ENCODE data around the gene MCAM. TPM values are rescaled to one million over a fixed set of nuclear protein-coding genes. Genes with fewer than 3 reads are reported as not detected.

MCAM gene
- total and polyA plus RNA-seq, 8 donors, result 59.5 to 149 (median 114) TPM

DNA sequence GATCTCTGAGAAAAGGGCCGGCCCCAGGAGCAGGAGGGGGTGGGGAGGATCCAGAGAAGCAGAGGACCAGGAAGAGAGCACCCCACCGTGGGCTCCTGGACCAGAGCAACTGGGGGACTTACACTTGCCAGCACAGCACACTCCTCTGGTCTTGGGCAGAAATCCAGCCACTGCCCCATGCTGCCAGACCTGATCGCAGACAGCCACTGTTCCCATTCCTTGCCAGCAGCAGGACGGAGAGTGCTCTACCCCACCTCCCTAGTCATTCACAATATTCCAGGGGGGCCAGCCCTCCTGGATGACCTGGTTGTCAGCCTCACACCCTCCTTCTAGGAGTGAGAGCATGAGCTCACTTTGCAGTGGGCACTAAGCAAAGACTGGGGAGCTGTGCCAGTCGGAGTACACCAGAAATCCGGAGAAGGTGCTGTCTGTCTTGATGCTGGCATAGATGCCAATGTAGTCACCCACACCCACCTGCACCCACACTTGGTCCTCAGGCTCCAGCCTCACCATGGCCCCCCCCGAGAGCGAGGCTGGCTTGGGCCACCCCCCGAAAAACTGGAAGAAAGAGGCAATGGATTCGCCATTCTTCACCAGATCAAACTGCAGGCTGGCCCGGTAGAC is 22.1 kb upstream of the MCAM start:
- H3K9me3 ChIP-seq, result no peaks in the 10 kb centered on the region
- H3K27me3 ChIP-seq, result peaks cover 7 to 54% of the 10 kb centered on the region in 2 donors
- H3K4me1 ChIP-seq, result peaks cover 21 to 64% of the 10 kb centered on the region in 2 donors
- TF ChIP-seq CTCF (IDR thresholded peaks at IDR 0.05), result no peak
- peak overlapping the region; percentile 86 to 89 for H3K27ac ChIP-seq
- DNase-seq (no peak), ATAC-seq (no peak)
- H3K4me3 ChIP-seq, result peak overlapping the region; percentile 51 to 53
- intact Hi-C loops (cut with DNase I), result no loop called here
- H3K36me3 ChIP-seq, result peaks cover 0 to 5% of the 10 kb centered on the region in 2 donors

DNA sequence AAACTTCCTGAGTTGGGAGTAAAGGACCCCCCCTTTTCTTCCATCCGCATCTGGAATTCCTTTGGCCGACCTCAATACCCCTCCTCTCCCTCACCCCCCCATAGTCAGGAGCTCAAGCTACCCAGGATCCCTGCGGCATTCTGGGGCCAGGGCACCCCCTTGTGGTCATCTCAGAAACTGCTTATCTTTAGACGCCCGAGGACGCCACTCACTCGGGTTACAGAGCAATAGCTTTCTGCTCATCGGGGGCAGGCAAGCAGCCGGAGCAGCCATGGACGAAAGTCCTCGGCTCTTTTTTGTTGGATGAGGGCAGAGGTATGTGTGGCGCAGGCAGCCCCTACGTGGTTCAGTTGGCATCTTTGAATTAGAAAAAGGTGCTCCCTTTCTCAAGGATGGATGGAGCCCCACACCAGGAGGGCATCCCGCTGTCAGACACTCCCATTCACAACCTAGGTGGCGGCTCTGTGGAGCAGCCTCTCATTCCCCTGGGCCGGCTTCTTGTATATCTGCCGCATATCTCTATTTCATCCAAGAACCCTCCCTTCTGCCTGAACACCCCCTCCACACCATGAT is 21.5 kb upstream of the MCAM start:
- intact Hi-C loops (cut with DNase I), result no loop called here
- Histone ChIP-seq H3K4me1 (peaks cover 21 to 69% of the 10 kb centered on the region in 2 donors), H3K27me3 (peaks cover 7 to 51% of the 10 kb centered on the region in 2 donors), H3K9me3 (no peaks in the 10 kb centered on the region), H3K36me3 (peaks cover 0 to 5% of the 10 kb centered on the region in 2 donors), H3K27ac (peak overlapping the region in 1 of 2 donors; percentile 39), H3K4me3 (peak overlapping the region in 1 of 2 donors; percentile 51)
- peak; percentile 68 to 74 for TF ChIP-seq CTCF (IDR thresholded peaks at IDR 0.05)
- DNase-seq (peak in 2 of 4 donors; percentile 78 to 89), ATAC-seq (peak; percentile 34)

DNA sequence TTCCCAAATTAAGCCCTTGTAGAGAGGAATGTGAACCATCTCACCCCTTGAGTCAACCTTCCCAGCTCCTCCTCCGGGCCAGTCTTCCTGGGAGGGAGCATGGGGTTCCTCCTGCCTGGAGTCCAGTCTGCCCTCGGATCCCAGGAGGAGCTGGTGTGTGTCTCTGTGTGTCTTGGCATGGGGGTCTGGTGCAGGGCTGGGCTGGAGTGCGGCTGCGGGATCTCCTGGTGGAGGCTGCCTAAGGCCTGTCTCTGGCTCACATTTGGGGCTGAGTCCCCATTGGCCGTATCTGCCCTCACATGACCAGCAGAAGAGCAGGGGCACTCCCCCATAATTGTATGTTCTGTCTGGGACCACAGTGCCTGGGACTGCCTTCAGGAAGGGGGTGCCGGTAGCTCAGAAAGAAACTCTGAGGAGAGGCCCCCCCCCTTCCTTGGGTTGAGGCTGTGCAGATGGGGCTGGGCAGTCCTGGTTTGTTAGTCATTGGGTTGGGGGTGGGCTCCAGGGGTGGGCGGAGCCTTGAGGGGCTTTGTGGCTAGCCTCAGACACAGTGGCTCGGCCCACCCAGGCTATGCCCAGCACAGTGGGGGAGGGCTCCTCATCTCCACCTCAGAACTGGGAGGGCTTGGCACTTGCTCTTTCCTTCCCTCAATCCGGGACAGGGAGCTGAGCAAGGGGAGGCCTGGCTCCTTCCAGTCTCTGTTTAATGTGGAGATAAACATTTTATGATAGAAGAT is 20.8 kb upstream of the MCAM start:
- peaks cover 0 to 5% of the 10 kb centered on the region in 2 donors for H3K36me3 ChIP-seq
- DNase-seq (peak in 2 of 4 donors; percentile 48 to 80), ATAC-seq (no peak)
- peaks cover 7 to 44% of the 10 kb centered on the region in 2 donors for H3K27me3 ChIP-seq
- no peak for TF ChIP-seq CTCF (IDR thresholded peaks at IDR 0.05)
- H3K4me3 ChIP-seq, result no peak overlapping the region
- H3K4me1 ChIP-seq, result peaks cover 21 to 69% of the 10 kb centered on the region in 2 donors
- no peaks in the 10 kb centered on the region for H3K9me3 ChIP-seq
- H3K27ac ChIP-seq, result peak overlapping the region; percentile 29 to 48
- intact Hi-C loops (cut with DNase I), result no loop called here

GRCh38 chr11:119336744-119337469 is 20.0 kb upstream of the MCAM start:
- H3K4me3 ChIP-seq, result no peak overlapping the region
- peaks cover 0 to 5% of the 10 kb centered on the region in 2 donors for H3K36me3 ChIP-seq
- intact Hi-C loops (cut with DNase I), result no loop called here
- ATAC-seq (no peak), DNase-seq (no peak)
- peaks cover 7 to 36% of the 10 kb centered on the region in 2 donors for H3K27me3 ChIP-seq
- no peak for TF ChIP-seq CTCF (IDR thresholded peaks at IDR 0.05)
- H3K9me3 ChIP-seq, result no peaks in the 10 kb centered on the region
- peaks cover 21 to 69% of the 10 kb centered on the region in 2 donors for H3K4me1 ChIP-seq
- H3K27ac ChIP-seq, result no peak overlapping the region

Data from left lung (tissue), 10 donors.